HG03432 (cell line): ENCODE results near the gene PLCB1.

Experiments
- ATAC-seq: cut with Tn5 transposase; IDR thresholded peaks from one replicate; pipeline ENCODE4 v1.9.1; 2021; ENCODE audit warnings: mild to moderate bottlenecking, moderate library complexity; ENCODE audit not compliant: unreplicated experiment

The PLCB1 gene

GRCh38 chr20:8242066-8242465 is 110.0 kb downstream of the PLCB1 start:
- no peak for ATAC-seq

- ATAC-seq, result no peak
Measured at GRCh38 chr20:8242827-8243724, 111.0 kb downstream of the PLCB1 start.

GRCh38 chr20:8244637-8245036 is 112.6 kb downstream of the PLCB1 start:
- no peak for ATAC-seq

- ATAC-seq, result no peak
Measured at GRCh38 chr20:8246153-8246552, 114.1 kb downstream of the PLCB1 start.

- ATAC-seq, result no peak
Measured at GRCh38 chr20:8246716-8247115, 114.7 kb downstream of the PLCB1 start.

GRCh38 chr20:8248051-8248450 is 116.0 kb downstream of the PLCB1 start:
- no peak for ATAC-seq

GRCh38 chr20:8249634-8250033 is 117.6 kb downstream of the PLCB1 start:
- no peak for ATAC-seq

GRCh38 chr20:8250539-8251200 is 118.6 kb downstream of the PLCB1 start:
- ATAC-seq, result no peak

GRCh38 chr20:8251201-8251575 is 119.1 kb downstream of the PLCB1 start:
- no peak for ATAC-seq

GRCh38 chr20:8254911-8255582 is 123.0 kb downstream of the PLCB1 start:
- no peak for ATAC-seq

GRCh38 chr20:8255945-8256632 is 124.0 kb downstream of the PLCB1 start:
- ATAC-seq, result no peak

GRCh38 chr20:8260837-8261251 is 128.8 kb downstream of the PLCB1 start:
- no peak for ATAC-seq

- no peak for ATAC-seq
Measured at GRCh38 chr20:8262721-8263120, 130.7 kb downstream of the PLCB1 start.

GRCh38 chr20:8265588-8265987 is 133.5 kb downstream of the PLCB1 start:
- no peak for ATAC-seq

GRCh38 chr20:8267009-8267408 is 134.9 kb downstream of the PLCB1 start:
- ATAC-seq, result no peak

- no peak for ATAC-seq
Measured at GRCh38 chr20:8271727-8272126, 139.7 kb downstream of the PLCB1 start.

GRCh38 chr20:8272766-8273165 is 140.7 kb downstream of the PLCB1 start:
- ATAC-seq, result no peak

GRCh38 chr20:8284902-8285301 is 152.8 kb downstream of the PLCB1 start:
- no peak for ATAC-seq

- ATAC-seq, result no peak
Measured at GRCh38 chr20:8287340-8287739, 155.3 kb downstream of the PLCB1 start.

- no peak for ATAC-seq
Measured at GRCh38 chr20:8291200-8291599, 159.1 kb downstream of the PLCB1 start.

GRCh38 chr20:8291873-8292272 is 159.8 kb downstream of the PLCB1 start:
- no peak for ATAC-seq
